Measurements from ENCODE around the gene ARHGEF16. TPM values are rescaled to one million over a fixed set of nuclear protein-coding genes. Genes with fewer than 3 reads are reported as not detected.

The ARHGEF16 gene
- total RNA-seq, 1 donor from 2014 or later: 4.1 TPM

DNA sequence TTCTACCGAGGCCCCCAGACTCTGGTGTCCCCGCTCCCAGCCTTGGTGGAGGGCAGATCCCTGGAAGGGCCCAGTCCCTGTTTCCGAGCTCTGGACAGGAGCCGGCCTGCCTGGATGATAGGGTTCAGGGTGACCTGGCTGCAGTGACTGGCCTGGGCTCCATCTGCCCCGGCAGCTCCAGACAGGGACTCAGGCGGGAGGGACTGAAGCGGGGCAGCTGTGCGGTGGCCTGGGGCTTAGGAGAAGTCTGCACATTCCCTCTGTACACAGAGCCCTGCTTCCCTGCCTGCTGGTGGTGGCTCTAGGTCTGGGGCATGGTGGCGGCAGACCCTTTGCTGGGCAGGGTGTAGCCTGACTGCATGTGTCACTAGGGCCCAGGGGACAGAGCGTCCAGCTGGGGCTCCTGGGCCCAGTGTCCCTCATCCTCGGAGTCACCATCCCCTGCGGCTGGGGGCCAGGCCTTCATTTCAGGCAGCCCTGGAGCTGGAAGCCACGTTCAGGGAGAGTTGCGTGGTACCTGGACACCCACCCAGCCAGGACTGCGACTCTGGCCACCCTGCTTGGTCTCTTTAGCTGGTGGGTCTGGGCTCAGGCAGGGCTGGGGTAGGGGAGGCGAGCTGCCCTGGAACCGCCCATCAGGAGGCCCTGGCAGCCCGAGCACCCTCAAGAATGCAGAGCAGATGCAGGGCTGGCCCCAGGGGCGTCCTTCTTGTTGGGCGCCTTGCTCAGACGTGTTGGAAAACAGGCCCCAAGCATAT lies 9.6 kb downstream of the ARHGEF16 start:
- Histone ChIP-seq H3K27me3 (ENCODE audit: insufficient read depth, low read length) (no peaks in the 10 kb centered on the region), H3K27ac (ENCODE audit: low read depth, low read length) (no peak overlapping the region), H2AFZ (ENCODE audit: low read depth, low read length) (no peak overlapping the region), H3K9ac (ENCODE audit: low read length) (no peak overlapping the region), H3K9me3 (ENCODE audit: insufficient read depth, low read depth, low read length) (no peaks in the 10 kb centered on the region), H3K79me2 (ENCODE audit: insufficient read depth, low read length) (no peaks in the 10 kb centered on the region), H3K4me3 (ENCODE audit: insufficient read depth, low read depth, low read length) (no peak overlapping the region), H3K4me1 (ENCODE audit: insufficient read depth, low read length) (peaks cover 8% of the 10 kb centered on the region), H3K36me3 (ENCODE audit: insufficient read depth, low read length) (no peaks in the 10 kb centered on the region), H4K20me1 (ENCODE audit: insufficient read depth, low read length) (no peaks in the 10 kb centered on the region), H3K4me2 (ENCODE audit: low read length) (no peak overlapping the region)
- Mint-ChIP-seq H3K9me3 (ENCODE audit: unreplicated experiment) (no peaks in the 10 kb centered on the region), H3K36me3 (ENCODE audit: low read depth, unreplicated experiment) (no peaks in the 10 kb centered on the region), H3K4me3 (ENCODE audit: unreplicated experiment) (no peak overlapping the region), H3K4me1 (ENCODE audit: low read depth, unreplicated experiment) (peaks cover 13% of the 10 kb centered on the region), H3K27me3 (ENCODE audit: low read depth, unreplicated experiment) (peaks cover 8% of the 10 kb centered on the region), H3K27ac (ENCODE audit: unreplicated experiment) (no peak overlapping the region)
- FAIRE-seq: no peak
- no peak for DNase-seq (ENCODE audit: low read depth)
- TF ChIP-seq, protein P1, sequence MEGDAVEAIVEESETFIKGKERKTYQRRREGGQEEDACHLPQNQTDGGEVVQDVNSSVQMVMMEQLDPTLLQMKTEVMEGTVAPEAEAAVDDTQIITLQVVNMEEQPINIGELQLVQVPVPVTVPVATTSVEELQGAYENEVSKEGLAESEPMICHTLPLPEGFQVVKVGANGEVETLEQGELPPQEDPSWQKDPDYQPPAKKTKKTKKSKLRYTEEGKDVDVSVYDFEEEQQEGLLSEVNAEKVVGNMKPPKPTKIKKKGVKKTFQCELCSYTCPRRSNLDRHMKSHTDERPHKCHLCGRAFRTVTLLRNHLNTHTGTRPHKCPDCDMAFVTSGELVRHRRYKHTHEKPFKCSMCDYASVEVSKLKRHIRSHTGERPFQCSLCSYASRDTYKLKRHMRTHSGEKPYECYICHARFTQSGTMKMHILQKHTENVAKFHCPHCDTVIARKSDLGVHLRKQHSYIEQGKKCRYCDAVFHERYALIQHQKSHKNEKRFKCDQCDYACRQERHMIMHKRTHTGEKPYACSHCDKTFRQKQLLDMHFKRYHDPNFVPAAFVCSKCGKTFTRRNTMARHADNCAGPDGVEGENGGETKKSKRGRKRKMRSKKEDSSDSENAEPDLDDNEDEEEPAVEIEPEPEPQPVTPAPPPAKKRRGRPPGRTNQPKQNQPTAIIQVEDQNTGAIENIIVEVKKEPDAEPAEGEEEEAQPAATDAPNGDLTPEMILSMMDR (IDR thresholded peaks at IDR 0.05; ENCODE audit: insufficient read depth, low read depth, low read length): no peak
- TF ChIP-seq EZH2 (IDR thresholded peaks at IDR 0.05; ENCODE audit: insufficient read depth, low read length): no peak

DNA sequence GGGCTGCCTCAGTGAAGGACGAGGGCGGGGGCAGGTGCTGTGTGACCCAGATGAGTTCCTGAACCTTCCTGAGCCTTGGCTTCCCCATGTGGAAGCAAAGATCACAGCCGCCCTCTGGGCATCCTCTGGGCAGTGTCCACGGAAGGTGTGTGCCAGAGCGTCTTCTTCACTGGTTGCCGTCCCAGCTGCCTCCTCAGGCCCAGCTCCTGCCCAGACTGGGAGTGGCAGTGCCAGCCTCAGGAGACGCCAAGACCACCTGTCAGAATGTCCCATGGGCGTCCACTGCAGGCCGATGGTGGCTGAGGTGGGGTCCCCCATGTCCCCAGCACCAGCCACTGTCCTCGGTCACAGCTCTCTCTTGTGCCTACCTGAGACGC lies 10.2 kb downstream of the ARHGEF16 start:
- H2AFZ ChIP-seq (ENCODE audit: low read depth, low read length): no peak overlapping the region
- H3K9me3 ChIP-seq (ENCODE audit: insufficient read depth, low read depth, low read length): no peaks in the 10 kb centered on the region
- no peak for TF ChIP-seq EZH2 (IDR thresholded peaks at IDR 0.05; ENCODE audit: insufficient read depth, low read length)
- TF ChIP-seq, protein P1 (IDR thresholded peaks at IDR 0.05; ENCODE audit: insufficient read depth, low read depth, low read length): no peak
- Mint-ChIP-seq H3K4me1 (ENCODE audit: low read depth, unreplicated experiment) (peaks cover 12% of the 10 kb centered on the region), H3K4me3 (ENCODE audit: unreplicated experiment) (no peak overlapping the region), H3K27ac (ENCODE audit: unreplicated experiment) (no peak overlapping the region), H3K27me3 (ENCODE audit: low read depth, unreplicated experiment) (peaks cover 8% of the 10 kb centered on the region), H3K36me3 (ENCODE audit: low read depth, unreplicated experiment) (no peaks in the 10 kb centered on the region), H3K9me3 (ENCODE audit: unreplicated experiment) (no peaks in the 10 kb centered on the region)
- DNase-seq (ENCODE audit: low read depth) (no peak), FAIRE-seq (no peak)
- H3K36me3 ChIP-seq (ENCODE audit: insufficient read depth, low read length): no peaks in the 10 kb centered on the region
- no peaks in the 10 kb centered on the region for H4K20me1 ChIP-seq (ENCODE audit: insufficient read depth, low read length)
- no peak overlapping the region for H3K9ac ChIP-seq (ENCODE audit: low read length)
- peaks cover 8% of the 10 kb centered on the region for H3K4me1 ChIP-seq (ENCODE audit: insufficient read depth, low read length)
- H3K27ac ChIP-seq (ENCODE audit: low read depth, low read length): no peak overlapping the region
- no peak overlapping the region for H3K4me2 ChIP-seq (ENCODE audit: low read length)
- H3K79me2 ChIP-seq (ENCODE audit: insufficient read depth, low read length): no peaks in the 10 kb centered on the region
- no peaks in the 10 kb centered on the region for H3K27me3 ChIP-seq (ENCODE audit: insufficient read depth, low read length)
- H3K4me3 ChIP-seq (ENCODE audit: insufficient read depth, low read depth, low read length): no peak overlapping the region
